MCF 10A (cell line): ENCODE results near the gene RNF212. TPM values are rescaled to one million over a fixed set of nuclear protein-coding genes. Genes with fewer than 3 reads are reported as not detected.
A peak's percentile ranks its signal among the peaks of the same experiment; 100 is the strongest.

Experiments used
- BruUV-seq: library from RNA; stranded (reverse); fragments of 400-500 nt; replicated peaks from 2 replicates; lab custom pipeline; 2021; lab: Mats Ljungman, UMichigan
- CTCF ChIA-PET: fragments of 300-600 bp; sonication (Branson Sonifier 250); formaldehyde crosslinking; extraction: SDS; loops from one replicate; lab custom pipeline; 2021; ENCODE audit warnings: antibody characterized with exemption, inconsistent platforms; lab: Yijun Ruan, JAX
- POLR2A ChIA-PET: fragments of 300-600, 350-650 bp; sonication (Branson Sonifier 250); formaldehyde crosslinking; extraction: SDS; loops from one replicate; lab custom pipeline; 2020; ENCODE audit warnings: antibody characterized with exemption, inconsistent platforms; lab: Yijun Ruan, JAX
- DNase-seq: peaks from one replicate; pipeline ENCODE4 v3.0.0-alpha.2; 2018; ENCODE audit not compliant: unreplicated experiment
- H3K27ac Mint-ChIP-seq: one replicate; pipeline ENCODE4 v1.8.0; 2022; ENCODE audit warnings: mild to moderate bottlenecking, low read depth, mixed read lengths; ENCODE audit not compliant: unreplicated experiment
- H3K27me3 Mint-ChIP-seq: one replicate; pipeline ENCODE4 v1.8.0; 2022; ENCODE audit warnings: mixed read lengths; ENCODE audit not compliant: insufficient read depth, unreplicated experiment
- H3K36me3 Mint-ChIP-seq: one replicate; pipeline ENCODE4 v1.8.0; 2022; ENCODE audit warnings: mild to moderate bottlenecking, moderate library complexity, mixed read lengths; ENCODE audit not compliant: insufficient read depth, unreplicated experiment
- H3K4me1 Mint-ChIP-seq: one replicate; pipeline ENCODE4 v1.8.0; 2022; ENCODE audit warnings: mixed read lengths; ENCODE audit not compliant: insufficient read depth, unreplicated experiment
- H3K4me3 Mint-ChIP-seq: one replicate; pipeline ENCODE4 v1.8.0; 2022; ENCODE audit warnings: mild to moderate bottlenecking, moderate library complexity, mixed read lengths; ENCODE audit not compliant: unreplicated experiment
- H3K9me3 Mint-ChIP-seq: one replicate; pipeline ENCODE4 v1.8.0; 2022; ENCODE audit warnings: mixed read lengths; ENCODE audit not compliant: unreplicated experiment
- CTCF ChIP-seq: fragments of 200-600 bp; IDR thresholded peaks from one replicate; pipeline ENCODE4 v1.8.0; 2022; ENCODE audit warnings: antibody characterized with exemption, mild to moderate bottlenecking; ENCODE audit not compliant: unreplicated experiment
- intact Hi-C: fragments of 100-400 bp; cut with micrococcal nuclease; formaldehyde crosslinking; loops from 2 replicates; pipeline ENCODE4 v1.14.1; 2022
- total RNA-seq: library from RNA; stranded (reverse); gene quantifications from 2 replicates; pipeline ENCODE4 v1.2.3, GENCODE V29; 2022

The RNF212 gene
- total RNA-seq, 1 experiment from 2014 or later: not detected

GRCh38 chr4:1053080-1053661 lies 60.2 kb downstream of the RNF212 start:
- H3K27me3 Mint-ChIP-seq: peaks cover 37% of the 10 kb centered on the region
- H3K27ac Mint-ChIP-seq: no peak overlapping the region
- H3K9me3 Mint-ChIP-seq: no peaks in the 10 kb centered on the region
- no peak for TF ChIP-seq CTCF
- ChIA-PET POLR2A (interaction anchor here (1.0 to 1.6 kb wide), 3 partner anchors 28 to 236 kb away, joined by 3 to 6 read pairs (median 3); partner anchors contain the start of genes GAK and TMEM175), CTCF (interaction anchor here (0.8 to 1.1 kb wide), 2 partner anchors 19 to 20 kb away, joined by 3 to 7 read pairs; no protein-coding TSS in a partner anchor)
- H3K36me3 Mint-ChIP-seq: no peaks in the 10 kb centered on the region
- H3K4me3 Mint-ChIP-seq: peak overlapping the region; percentile 43
- BruUV-seq: no TSS peak
- intact Hi-C loops: no loop called here
- H3K4me1 Mint-ChIP-seq: peaks cover 6% of the 10 kb centered on the region
- no peak for DNase-seq

GRCh38 chr4:1052231-1052671 lies 61.1 kb downstream of the RNF212 start:
- no TSS peak for BruUV-seq
- DNase-seq: no peak
- peaks cover 30% of the 10 kb centered on the region for H3K27me3 Mint-ChIP-seq
- no peaks in the 10 kb centered on the region for H3K36me3 Mint-ChIP-seq
- H3K4me3 Mint-ChIP-seq: no peak overlapping the region
- ChIA-PET CTCF (interaction anchor here (0.6 to 0.7 kb wide), 2 partner anchors 17 to 198 kb away, joined by 3 read pairs; no protein-coding TSS in a partner anchor), POLR2A (interaction anchor here (0.7 to 1.3 kb wide), 2 partner anchors 11 to 41 kb away, joined by 3 read pairs; no protein-coding TSS in a partner anchor)
- no peak for TF ChIP-seq CTCF
- no peaks in the 10 kb centered on the region for H3K9me3 Mint-ChIP-seq
- intact Hi-C loops: no loop called here
- peaks cover 6% of the 10 kb centered on the region for H3K4me1 Mint-ChIP-seq
- H3K27ac Mint-ChIP-seq: no peak overlapping the region

- Mint-ChIP-seq H3K4me3 (no peak overlapping the region), H3K4me1 (peaks cover 6% of the 10 kb centered on the region), H3K27ac (no peak overlapping the region), H3K36me3 (no peaks in the 10 kb centered on the region), H3K27me3 (peaks cover 30% of the 10 kb centered on the region), H3K9me3 (no peaks in the 10 kb centered on the region)
- ChIA-PET CTCF (interaction anchor here (0.7 kb wide), 1 partner anchor 199 kb away, joined by 3 read pairs; no protein-coding TSS in a partner anchor), POLR2A (interaction anchor here (0.9 to 1.3 kb wide), 2 partner anchors 11 to 41 kb away, joined by 3 read pairs; no protein-coding TSS in a partner anchor)
- no peak for DNase-seq
- TF ChIP-seq CTCF: no peak
- BruUV-seq: no TSS peak
- intact Hi-C loops: no loop called here
Measured at GRCh38 chr4:1051472-1051871, 61.9 kb downstream of the RNF212 start.

- Mint-ChIP-seq H3K36me3 (no peaks in the 10 kb centered on the region), H3K4me1 (peaks cover 6% of the 10 kb centered on the region), H3K27me3 (peaks cover 30% of the 10 kb centered on the region), H3K9me3 (no peaks in the 10 kb centered on the region), H3K27ac (no peak overlapping the region), H3K4me3 (no peak overlapping the region)
- TF ChIP-seq CTCF: peak; percentile 22
- no TSS peak for BruUV-seq
- ChIA-PET POLR2A (interaction anchor here (0.6 to 0.9 kb wide), 2 partner anchors 12 to 18 kb away, joined by 3 to 4 read pairs; no protein-coding TSS in a partner anchor), CTCF (no interaction called here)
- intact Hi-C loops: no loop called here
- no peak for DNase-seq
Measured at GRCh38 chr4:1050486-1051213, 62.7 kb downstream of the RNF212 start.
